ENCODE measurements around the gene PDP2. TPM values are rescaled to one million over a fixed set of nuclear protein-coding genes. Genes with fewer than 3 reads are reported as not detected.

Gene PDP2
- polyA plus RNA-seq, 1 of the 3 experiments (the other 2 are of a cell fraction): 4.7 TPM

DNA sequence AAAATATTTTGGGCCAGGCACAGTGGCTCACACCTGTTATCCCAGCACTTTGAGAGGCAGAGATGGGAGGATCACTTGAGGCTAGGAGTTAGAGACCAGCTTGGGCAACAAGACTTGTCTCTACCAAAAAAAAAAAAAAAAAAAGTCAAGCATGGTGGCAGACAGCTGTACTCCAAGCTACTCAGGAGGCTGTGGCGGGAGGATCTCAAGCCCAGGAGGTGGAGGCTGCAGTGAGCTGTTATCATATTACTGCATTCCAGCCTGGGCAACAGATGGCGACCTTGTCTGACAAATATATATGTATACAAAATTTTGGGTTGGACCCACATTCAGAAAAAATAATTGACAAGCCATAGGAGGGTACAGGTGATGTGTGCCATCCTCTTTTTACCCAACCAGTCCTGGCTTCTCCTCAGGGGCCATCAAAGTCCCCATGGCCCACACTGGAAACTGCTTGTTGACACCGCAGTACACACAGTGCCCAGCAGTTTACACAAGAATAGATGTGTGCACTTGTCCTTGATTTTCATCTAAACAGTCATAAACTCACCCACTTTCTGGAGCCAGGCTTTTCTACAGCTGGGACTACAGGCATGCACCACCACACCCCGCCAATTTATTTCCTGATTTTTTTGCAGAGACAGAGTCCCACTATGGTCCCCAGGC, 56.7 kb downstream of the PDP2 start:
- H3K79me2 ChIP-seq (ENCODE audit: insufficient read depth): peaks cover 64% of the 10 kb centered on the region
- H3K36me3 ChIP-seq (replicated peaks in 1 of 2; ENCODE audit: control insufficient read depth in 1 of 2, insufficient read depth in 2 of 2, low read length in 1 of 2): peaks cover 18 to 41% of the 10 kb centered on the region in 2 experiments
- WGBS (ENCODE audit: low lambda C conversion rate): 97% methylated on average over 4 of the region's 4 CpGs

More for the DNA sequence above, 56.7 kb downstream of the PDP2 start:
- Histone ChIP-seq H3K9me3 (no peaks in the 10 kb centered on the region), H3K27ac (ENCODE audit: low read depth in 2 of 2, low read length in 1 of 2) (no peak overlapping the region), H4K20me1 (ENCODE audit: insufficient read depth) (peaks cover 24% of the 10 kb centered on the region), H3K9ac (no peak overlapping the region), H3K4me1 (ENCODE audit: control insufficient read depth in 1 of 2, insufficient read depth in 2 of 2, low read depth in 1 of 2, low read length in 1 of 2) (peaks cover 7 to 24% of the 10 kb centered on the region in 2 experiments; a peak in 2 of 4 replicates), H2AFZ (ENCODE audit: low read depth) (no peak overlapping the region), H3K4me3 (ENCODE audit: low read depth in 2 of 2, low read length in 1 of 2) (no peak overlapping the region; a peak in 1 of 4 replicates), H3K4me2 (peak overlapping the region; percentile 96; the same call in 1 of the 2 replicates), H3F3A (replicated peaks; ENCODE audit: insufficient read depth) (peaks cover under 1% of the 10 kb centered on the region), H3K27me3 (ENCODE audit: insufficient read depth) (no peaks in the 10 kb centered on the region), H3K9me2 (no peaks in the 10 kb centered on the region)
- TF ChIP-seq TEAD4 (IDR thresholded peaks at IDR 0.05; ENCODE audit: borderline replicate concordance, insufficient read depth) (no peak), NRF1 (IDR thresholded peaks at IDR 0.05; ENCODE audit: low read depth, low read length) (no peak), ZBTB33 (IDR thresholded peaks at IDR 0.05; ENCODE audit: borderline replicate concordance, low read depth) (no peak), FOXJ3 (CRISPR knock-in tag; IDR thresholded peaks at IDR 0.05) (no peak), YY1 (IDR thresholded peaks at IDR 0.05; ENCODE audit: low read depth) (no peak), RXRA (IDR thresholded peaks at IDR 0.05; ENCODE audit: borderline replicate concordance, low read depth) (no peak), GATA2 (CRISPR knock-in tag; IDR thresholded peaks at IDR 0.05) (no peak), TAF1 (IDR thresholded peaks at IDR 0.05; ENCODE audit: borderline replicate concordance, low read depth, low read length) (no peak), CHD2 (IDR thresholded peaks at IDR 0.05; ENCODE audit: low read length, partially characterized antibody) (no peak), POLR2AphosphoS5 (IDR thresholded peaks at IDR 0.05; ENCODE audit: low read depth, low read length) (no peak), EZH2phosphoT487 (IDR thresholded peaks at IDR 0.05; ENCODE audit: borderline replicate concordance, low read depth) (no peak), EP300 (IDR thresholded peaks at IDR 0.05; ENCODE audit: borderline replicate concordance in 1 of 2, low read depth in 1 of 2, low read length in 1 of 2) (no peak), SIN3A (IDR thresholded peaks at IDR 0.05; ENCODE audit: borderline replicate concordance, low read depth, low read length) (no peak), ELF1 (IDR thresholded peaks at IDR 0.05) (no peak), RCOR1 (IDR thresholded peaks at IDR 0.05; ENCODE audit: low read length) (no peak), MXI1 (IDR thresholded peaks at IDR 0.05; ENCODE audit: low read depth, low read length) (no peak)
- TF ChIP-seq, protein P1, sequence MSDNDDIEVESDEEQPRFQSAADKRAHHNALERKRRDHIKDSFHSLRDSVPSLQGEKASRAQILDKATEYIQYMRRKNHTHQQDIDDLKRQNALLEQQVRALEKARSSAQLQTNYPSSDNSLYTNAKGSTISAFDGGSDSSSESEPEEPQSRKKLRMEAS (IDR thresholded peaks at IDR 0.05; ENCODE audit: low read depth): no peak
- TF ChIP-seq, protein P2, sequence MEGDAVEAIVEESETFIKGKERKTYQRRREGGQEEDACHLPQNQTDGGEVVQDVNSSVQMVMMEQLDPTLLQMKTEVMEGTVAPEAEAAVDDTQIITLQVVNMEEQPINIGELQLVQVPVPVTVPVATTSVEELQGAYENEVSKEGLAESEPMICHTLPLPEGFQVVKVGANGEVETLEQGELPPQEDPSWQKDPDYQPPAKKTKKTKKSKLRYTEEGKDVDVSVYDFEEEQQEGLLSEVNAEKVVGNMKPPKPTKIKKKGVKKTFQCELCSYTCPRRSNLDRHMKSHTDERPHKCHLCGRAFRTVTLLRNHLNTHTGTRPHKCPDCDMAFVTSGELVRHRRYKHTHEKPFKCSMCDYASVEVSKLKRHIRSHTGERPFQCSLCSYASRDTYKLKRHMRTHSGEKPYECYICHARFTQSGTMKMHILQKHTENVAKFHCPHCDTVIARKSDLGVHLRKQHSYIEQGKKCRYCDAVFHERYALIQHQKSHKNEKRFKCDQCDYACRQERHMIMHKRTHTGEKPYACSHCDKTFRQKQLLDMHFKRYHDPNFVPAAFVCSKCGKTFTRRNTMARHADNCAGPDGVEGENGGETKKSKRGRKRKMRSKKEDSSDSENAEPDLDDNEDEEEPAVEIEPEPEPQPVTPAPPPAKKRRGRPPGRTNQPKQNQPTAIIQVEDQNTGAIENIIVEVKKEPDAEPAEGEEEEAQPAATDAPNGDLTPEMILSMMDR (IDR thresholded peaks at IDR 0.05): no peak
- TF ChIP-seq, protein P3, sequence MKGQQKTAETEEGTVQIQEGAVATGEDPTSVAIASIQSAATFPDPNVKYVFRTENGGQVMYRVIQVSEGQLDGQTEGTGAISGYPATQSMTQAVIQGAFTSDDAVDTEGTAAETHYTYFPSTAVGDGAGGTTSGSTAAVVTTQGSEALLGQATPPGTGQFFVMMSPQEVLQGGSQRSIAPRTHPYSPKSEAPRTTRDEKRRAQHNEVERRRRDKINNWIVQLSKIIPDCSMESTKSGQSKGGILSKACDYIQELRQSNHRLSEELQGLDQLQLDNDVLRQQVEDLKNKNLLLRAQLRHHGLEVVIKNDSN (IDR thresholded peaks at IDR 0.05; ENCODE audit: borderline replicate concordance, low read depth): no peak
- TF ChIP-seq, protein P4, sequence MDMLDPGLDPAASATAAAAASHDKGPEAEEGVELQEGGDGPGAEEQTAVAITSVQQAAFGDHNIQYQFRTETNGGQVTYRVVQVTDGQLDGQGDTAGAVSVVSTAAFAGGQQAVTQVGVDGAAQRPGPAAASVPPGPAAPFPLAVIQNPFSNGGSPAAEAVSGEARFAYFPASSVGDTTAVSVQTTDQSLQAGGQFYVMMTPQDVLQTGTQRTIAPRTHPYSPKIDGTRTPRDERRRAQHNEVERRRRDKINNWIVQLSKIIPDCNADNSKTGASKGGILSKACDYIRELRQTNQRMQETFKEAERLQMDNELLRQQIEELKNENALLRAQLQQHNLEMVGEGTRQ (IDR thresholded peaks at IDR 0.05; ENCODE audit: borderline replicate concordance, low read depth, low read length): no peak
- POLR2A ChIA-PET: no interaction called here
- CTCF ChIA-PET: interaction anchor here (1.5 to 1.6 kb wide), 2 partner anchors 17 to 42 kb away, joined by 4 to 5 read pairs; no protein-coding TSS in a partner anchor
- DNase-seq: no peak
